ENCODE results near the gene ATP10A.
"Not testable (repeated sequence)": the region's sequence is repeated elsewhere in the genome, so short reads cannot be mapped to it uniquely, and the experiment has no call there.

The ATP10A gene

GRCh38 chr15:25793354-25794050, 69.6 kb downstream of the ATP10A start:
- FAIRE-seq = no peak

- no peak for FAIRE-seq
These were observed 71.0 kb downstream of the ATP10A start for GRCh38 chr15:25792128-25792527.

DNA sequence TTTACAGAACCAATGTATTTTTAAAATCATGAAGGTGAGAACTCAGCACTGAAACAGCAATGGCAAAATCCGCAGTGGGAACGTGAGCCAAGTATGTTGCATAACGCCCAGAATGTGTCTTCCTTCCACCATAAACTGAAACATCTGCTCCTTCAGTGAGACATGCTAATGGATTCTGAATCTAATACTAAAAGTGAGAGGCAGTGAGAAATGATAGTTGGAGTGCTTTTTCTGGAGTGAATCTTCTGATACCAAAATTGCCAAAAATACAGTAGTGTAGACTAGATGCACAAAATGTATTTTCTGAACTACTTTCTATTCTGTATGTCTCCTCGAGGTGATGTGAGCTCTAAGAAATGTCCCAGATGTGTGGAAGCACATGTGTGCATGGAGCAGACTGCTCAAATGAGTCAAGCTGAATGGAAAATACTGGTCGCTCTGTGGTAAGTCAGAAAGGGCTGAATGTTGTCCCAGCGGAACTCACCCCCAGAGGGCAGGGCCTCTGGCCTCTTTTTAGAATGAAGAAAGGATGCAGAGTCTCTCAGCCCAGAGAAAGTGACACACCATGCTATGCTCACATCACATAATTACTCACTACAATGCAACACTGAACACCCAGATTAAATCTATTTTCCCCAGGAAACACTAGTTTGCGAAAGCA, 73.0 kb downstream of the ATP10A start:
- FAIRE-seq = no peak

- no peak for FAIRE-seq
These were observed 73.5 kb downstream of the ATP10A start for GRCh38 chr15:25789616-25789999.

GRCh38 chr15:25789211-25789610, 73.9 kb downstream of the ATP10A start:
- FAIRE-seq = no peak

DNA sequence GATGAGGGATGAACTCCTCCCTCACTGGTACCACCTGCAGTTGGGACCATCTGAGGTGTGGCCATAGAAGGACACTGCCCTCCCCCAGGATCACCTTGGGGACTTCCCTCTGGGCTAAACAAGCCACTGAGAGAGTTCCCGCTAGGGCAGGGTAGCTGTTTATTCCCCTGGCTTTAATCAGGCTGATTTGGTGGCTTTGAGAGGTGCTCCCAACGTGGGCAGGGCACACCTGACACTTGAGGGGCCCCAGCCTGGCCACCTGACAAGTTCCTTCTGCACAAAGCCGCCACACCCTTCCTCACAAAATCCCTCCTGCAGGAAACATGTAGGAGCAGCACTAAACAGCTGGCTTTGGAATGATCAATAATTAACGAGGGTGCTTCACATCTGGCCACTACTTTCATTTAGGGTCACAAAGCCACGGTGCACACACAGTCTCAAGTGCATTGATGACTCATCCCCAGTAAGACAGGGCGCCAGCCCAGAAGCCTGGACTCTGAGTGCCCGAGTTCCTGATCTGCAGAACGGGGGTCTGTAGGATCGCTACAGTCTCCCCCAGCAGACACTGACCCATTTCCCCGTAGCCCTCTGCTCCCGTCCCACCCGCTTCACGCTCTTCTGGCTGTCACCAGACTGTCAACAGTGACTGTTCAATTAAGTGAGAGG, 75.1 kb downstream of the ATP10A start:
- FAIRE-seq = no peak

DNA sequence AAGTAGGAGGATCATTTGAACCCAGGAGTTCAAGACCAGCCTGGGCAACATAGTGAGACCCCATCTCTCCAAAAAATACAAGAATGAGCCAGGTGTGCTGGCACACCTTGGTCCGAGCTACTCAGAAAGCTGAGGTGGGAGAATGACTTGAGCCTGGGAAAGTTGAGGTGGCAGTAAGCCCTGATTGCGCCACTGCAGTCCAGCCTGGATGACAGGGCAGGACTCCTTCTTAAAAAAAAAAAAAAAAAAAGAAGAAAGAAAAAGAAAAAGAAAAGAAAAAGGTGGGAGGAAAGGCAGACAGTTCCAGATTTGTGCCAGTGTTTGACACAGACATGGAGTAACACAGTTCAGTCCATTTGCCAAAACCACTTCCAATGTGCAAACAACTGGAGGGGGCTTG, 75.7 kb downstream of the ATP10A start:
- no peak for FAIRE-seq

GRCh38 chr15:25786040-25786439, 77.1 kb downstream of the ATP10A start:
- no peak for FAIRE-seq

GRCh38 chr15:25785641-25786025, 77.5 kb downstream of the ATP10A start:
- FAIRE-seq = no peak

DNA sequence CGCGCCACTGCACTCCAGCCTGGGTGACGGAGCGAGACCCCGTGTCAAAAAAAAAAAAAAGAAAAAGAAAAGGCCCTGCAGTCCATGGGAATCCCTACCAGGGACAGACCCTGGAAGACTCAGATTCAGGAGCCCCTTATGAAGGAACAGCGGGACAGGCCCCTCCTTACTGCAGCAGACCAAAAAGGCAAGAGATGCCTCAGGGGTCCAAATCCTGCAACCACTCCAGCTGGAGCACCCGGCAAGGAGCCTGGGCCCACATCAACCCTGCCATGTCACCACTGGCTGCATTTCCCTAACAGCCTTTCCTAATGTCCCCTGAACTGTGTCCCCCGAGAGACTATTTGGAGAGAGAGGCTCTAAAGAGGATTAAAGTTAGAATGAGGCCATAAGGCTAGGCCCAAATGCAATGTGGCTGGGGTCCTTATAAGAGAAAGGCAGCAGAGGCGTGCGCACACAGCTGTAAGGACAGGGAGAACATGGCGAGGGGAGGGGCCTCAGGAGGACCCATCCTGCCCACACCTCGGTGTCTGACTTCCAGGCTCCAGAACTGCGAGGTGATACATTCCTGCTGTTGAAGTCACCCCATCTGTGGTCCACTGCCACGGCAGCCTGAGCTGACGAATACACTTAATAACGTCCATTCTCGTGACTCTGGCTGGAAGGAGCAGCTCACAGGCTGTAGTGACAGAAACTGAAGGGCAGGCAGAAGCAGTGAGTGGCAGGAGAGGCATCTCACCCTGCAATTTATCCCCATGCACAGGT, 78.1 kb downstream of the ATP10A start:
- no peak for FAIRE-seq

DNA sequence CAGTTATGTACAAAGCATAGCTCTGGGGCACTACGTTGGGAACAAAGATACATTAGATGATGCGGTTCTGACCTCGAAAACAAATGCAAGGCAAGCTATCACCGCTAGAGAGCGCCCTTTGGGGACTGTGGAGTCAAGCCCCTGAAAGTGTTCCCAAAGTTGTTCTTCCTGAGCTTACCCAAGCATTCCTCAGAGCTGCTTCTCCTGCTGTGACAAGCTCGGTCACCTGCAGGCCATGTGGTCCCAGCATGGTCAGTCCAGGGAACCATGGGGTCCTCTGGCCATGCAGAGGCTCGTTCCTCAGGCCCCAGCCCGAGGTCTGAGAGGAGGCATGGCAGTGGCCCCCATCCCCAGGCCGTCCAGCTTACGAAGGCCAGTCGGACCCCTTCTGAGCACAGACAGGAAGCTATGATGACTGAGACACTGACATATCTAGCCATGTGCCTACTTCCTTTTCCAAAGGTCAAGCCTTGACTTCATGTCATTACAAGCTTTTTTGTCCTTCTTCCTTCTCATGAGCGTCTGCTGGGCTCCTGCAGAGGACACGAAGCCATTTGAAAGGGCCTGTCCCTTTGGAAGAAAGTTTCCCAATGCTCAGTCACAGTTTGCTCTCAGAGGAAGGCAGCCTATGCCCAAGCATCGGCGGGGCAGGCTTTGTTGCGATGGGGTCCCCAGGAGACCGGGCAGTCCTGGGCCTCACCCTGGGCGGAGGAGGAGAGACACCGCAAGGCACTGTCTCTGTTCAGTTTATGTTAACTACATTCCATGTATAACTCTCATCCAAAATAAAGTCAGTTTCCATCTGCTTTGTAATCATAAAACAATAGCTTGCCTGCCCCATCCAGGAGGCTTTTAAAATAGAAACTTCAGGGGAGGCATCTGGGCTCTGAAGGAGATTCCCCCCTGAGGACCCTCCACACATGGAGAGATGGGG, 79.3 kb downstream of the ATP10A start:
- FAIRE-seq = no peak

DNA sequence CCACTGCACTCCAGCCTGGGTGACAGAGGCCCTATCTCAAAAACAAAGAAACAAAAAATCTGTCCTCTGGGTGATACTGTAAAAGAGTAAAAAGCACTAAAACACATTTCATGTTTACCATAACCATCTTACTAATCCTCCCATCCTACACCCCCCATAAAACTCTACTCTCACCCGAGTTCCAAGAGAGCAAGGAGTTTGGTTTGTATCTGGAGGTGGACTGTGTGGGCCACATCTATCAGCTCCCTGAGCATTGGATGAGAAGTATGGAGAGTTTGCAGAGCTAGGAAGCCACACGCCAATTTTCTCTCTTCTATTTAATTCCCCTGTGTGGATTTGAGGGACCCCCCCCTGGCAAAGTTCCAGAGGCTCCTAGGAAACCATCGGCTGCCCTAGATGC, 80.0 kb downstream of the ATP10A start:
- no peak for FAIRE-seq

- no peak for FAIRE-seq
These were observed 82.5 kb downstream of the ATP10A start for GRCh38 chr15:25780479-25781255.

DNA sequence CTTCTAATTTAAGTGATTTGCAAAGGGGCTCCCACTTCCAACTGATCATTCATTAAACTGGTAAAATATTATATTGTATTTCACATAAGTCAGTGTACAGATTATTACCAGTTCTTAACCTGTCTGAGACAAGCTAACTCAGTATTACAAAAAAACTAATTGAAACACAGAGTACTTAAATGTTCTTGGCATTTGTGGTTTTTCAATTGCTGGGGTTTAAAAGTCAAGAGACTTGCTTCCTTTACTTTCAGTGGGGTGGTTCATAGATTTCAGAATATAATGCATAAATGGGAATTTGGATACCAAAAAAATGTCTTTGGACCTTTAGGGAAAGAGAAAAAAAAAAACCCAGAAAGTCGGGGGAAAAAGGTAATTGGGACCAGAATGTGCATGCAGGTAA, 85.0 kb downstream of the ATP10A start:
- FAIRE-seq = no peak

DNA sequence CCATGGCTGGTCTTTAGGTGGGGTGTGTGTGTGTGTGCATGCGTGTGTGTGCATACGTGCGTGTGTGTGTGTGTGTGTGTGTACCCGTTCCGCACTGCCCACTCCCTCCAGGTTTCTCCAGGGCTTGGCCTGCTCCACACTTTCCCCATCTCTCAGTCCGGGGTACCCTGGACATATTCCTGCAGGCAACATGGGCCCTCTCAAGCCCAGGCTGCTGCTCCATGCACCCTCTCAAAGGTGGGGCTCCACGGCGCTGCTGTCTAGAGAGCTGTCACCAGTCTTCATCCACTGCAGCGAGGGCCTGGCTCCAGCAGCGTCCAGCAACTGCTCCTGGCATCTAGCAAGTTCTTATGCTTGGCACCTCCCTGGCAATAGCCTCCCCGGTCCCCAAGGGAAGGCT, 86.1 kb downstream of the ATP10A start:
- no peak for FAIRE-seq

GRCh38 chr15:25776071-25776746, 86.9 kb downstream of the ATP10A start:
- FAIRE-seq = no peak

DNA sequence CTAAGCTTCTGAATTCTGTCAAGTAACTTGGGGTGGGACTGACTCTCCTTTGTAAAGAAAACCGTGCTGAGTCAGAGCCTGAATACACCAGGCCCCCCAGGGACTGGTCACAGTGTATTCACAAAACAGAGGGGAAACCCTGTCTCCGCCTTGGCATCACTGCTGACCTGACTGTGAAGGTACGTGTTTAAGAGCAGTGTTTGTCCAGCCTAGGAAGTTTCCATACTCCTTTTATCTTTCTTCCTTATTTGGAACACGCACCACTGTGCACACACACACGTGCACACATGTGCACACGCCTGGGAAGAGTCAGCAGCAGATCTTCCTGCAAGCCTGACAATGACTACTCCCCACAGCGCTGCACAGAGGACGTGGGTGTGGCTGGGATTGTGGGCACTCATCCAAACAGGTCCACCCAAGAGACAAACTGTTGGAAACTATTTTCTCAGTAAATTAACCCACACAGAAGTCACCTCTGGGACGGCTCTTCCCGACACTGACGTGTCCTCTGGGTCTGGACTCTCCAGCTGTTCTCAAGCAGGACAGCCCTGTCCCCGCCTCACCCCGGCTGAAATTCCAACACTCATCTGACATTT, 87.7 kb downstream of the ATP10A start:
- no peak for FAIRE-seq

- FAIRE-seq = no peak
These were observed 88.3 kb downstream of the ATP10A start for GRCh38 chr15:25774871-25775270.

DNA sequence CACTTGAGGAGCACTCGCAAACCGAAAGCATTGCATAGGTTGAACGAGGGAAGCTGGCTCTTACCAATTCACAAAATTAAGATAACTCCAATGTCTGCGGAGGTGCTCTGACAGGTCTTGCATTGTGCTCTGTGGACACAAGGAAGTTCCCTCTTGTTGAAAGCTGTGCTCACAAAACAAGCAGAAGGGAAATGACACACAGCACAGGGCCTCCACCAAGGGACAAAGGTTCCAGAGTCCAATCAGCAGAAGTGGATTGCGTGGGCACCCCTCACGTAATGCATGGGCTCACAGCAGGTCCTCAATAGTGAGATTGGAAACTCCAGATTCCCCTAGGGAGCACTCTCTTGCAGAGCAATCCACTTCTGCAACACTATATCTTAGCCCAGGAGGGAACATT, 89.9 kb downstream of the ATP10A start:
- FAIRE-seq = no peak

DNA sequence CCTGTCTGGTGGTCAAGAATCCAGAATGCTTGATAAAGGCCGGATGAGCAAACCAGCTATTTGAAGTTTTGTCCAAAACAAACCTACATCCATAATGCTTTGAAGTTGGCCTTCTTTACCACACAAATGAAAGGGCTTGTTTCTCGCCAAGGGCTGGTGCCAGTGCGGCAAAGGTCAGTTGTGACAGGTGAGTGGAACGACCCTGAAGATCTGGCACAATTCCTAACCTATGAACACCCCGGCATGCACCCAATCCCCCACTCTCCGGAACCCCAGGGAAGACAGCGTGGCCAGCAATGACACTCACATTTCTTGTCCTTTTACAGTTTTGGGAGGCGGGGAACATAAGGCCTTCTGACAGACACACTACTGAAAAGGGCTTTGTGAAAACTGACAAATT, 90.6 kb downstream of the ATP10A start:
- no peak for FAIRE-seq

GRCh38 chr15:25771736-25772135, 91.4 kb downstream of the ATP10A start:
- not testable (repeated sequence) for FAIRE-seq
